Skeletal muscle tissue (tissue), 4 donors: ENCODE results near the gene OR2T35. TPM values are rescaled to one million over a fixed set of nuclear protein-coding genes. Genes with fewer than 3 reads are reported as not detected.

ENCODE experiments used
- H3K27ac ChIP-seq: one replicate; pipeline ENCODE4 v1.7.0; 2013; ENCODE audit warnings: mild to moderate bottlenecking, low read depth, low read length, inconsistent platforms
- H3K27me3 ChIP-seq, 3 donors: one replicate each; pipeline ENCODE4 v1.7.0; 2013; ENCODE audit warnings: low read length in 3 of 3; ENCODE audit not compliant: control insufficient read depth in 3 of 3, insufficient read depth in 3 of 3
- H3K36me3 ChIP-seq, 3 donors: one replicate each; pipeline ENCODE4 v1.7.0; 2013; ENCODE audit warnings: low read length in 3 of 3; ENCODE audit not compliant: control insufficient read depth in 3 of 3, insufficient read depth in 3 of 3
- H3K4me1 ChIP-seq, 3 donors: one replicate each; pipeline ENCODE4 v1.7.0; 2013; ENCODE audit warnings: low read length in 3 of 3, mild to moderate bottlenecking in 3 of 3; ENCODE audit not compliant: control insufficient read depth in 3 of 3, insufficient read depth in 3 of 3
- H3K4me3 ChIP-seq, 3 donors: one replicate each; pipeline ENCODE4 v1.7.0; 2013; ENCODE audit warnings: low read length in 3 of 3
- H3K9ac ChIP-seq, 3 donors: one replicate each; pipeline ENCODE4 v1.7.0; 2013; ENCODE audit warnings: low read length in 3 of 3, mild to moderate bottlenecking in 3 of 3, moderate library complexity in 2 of 3, low read depth in 1 of 3
- H3K9me3 ChIP-seq, 3 donors: one replicate each; pipeline ENCODE4 v1.7.0; 2013; ENCODE audit warnings: low read length in 3 of 3; ENCODE audit not compliant: control insufficient read depth in 3 of 3
- total RNA-seq: library from RNA; depleted of rRNA; stranded (reverse); fragments of >200 nt; gene quantifications from one replicate; pipeline ENCODE4 v1.2.3, GENCODE V29; 2014
- donor health status: Osteomylitis.

Gene OR2T35
- total RNA-seq, 1 donor from 2014 or later = not detected

GRCh38 chr1:248627971-248628844 is 16.9 kb downstream of the OR2T35 start:
- no peaks in the 10 kb centered on the region for H3K4me1 ChIP-seq
- no peak overlapping the region for H3K9ac ChIP-seq
- H3K4me3 ChIP-seq = no peak overlapping the region
- H3K36me3 ChIP-seq = no peaks in the 10 kb centered on the region
- no peaks in the 10 kb centered on the region for H3K27me3 ChIP-seq
- H3K27ac ChIP-seq = no peak overlapping the region
- H3K9me3 ChIP-seq = no peaks in the 10 kb centered on the region

- H3K27me3 ChIP-seq = no peaks in the 10 kb centered on the region
- no peak overlapping the region for H3K4me3 ChIP-seq
- H3K36me3 ChIP-seq = no peaks in the 10 kb centered on the region
- H3K9me3 ChIP-seq = no peaks in the 10 kb centered on the region
- H3K27ac ChIP-seq = no peak overlapping the region
- no peak overlapping the region for H3K9ac ChIP-seq
- H3K4me1 ChIP-seq = no peaks in the 10 kb centered on the region
These were observed 19.1 kb downstream of the OR2T35 start for GRCh38 chr1:248625971-248626370.

- Histone ChIP-seq H3K36me3 (no peaks in the 10 kb centered on the region), H3K27me3 (no peaks in the 10 kb centered on the region), H3K4me1 (no peaks in the 10 kb centered on the region), H3K9ac (no peak overlapping the region), H3K27ac (no peak overlapping the region), H3K4me3 (no peak overlapping the region), H3K9me3 (no peaks in the 10 kb centered on the region)
These were observed 19.9 kb downstream of the OR2T35 start for GRCh38 chr1:248625166-248625565.

- Histone ChIP-seq H3K4me3 (no peak overlapping the region), H3K27me3 (no peaks in the 10 kb centered on the region), H3K9me3 (no peaks in the 10 kb centered on the region), H3K36me3 (no peaks in the 10 kb centered on the region), H3K9ac (no peak overlapping the region), H3K27ac (no peak overlapping the region), H3K4me1 (no peaks in the 10 kb centered on the region)
These were observed 22.5 kb downstream of the OR2T35 start for GRCh38 chr1:248622570-248623001.

- no peaks in the 10 kb centered on the region for H3K9me3 ChIP-seq
- H3K4me3 ChIP-seq = no peak overlapping the region
- H3K27ac ChIP-seq = no peak overlapping the region
- no peak overlapping the region for H3K9ac ChIP-seq
- no peaks in the 10 kb centered on the region for H3K27me3 ChIP-seq
- H3K36me3 ChIP-seq = no peaks in the 10 kb centered on the region
- no peaks in the 10 kb centered on the region for H3K4me1 ChIP-seq
These were observed 23.3 kb downstream of the OR2T35 start for GRCh38 chr1:248621770-248622169.

- Histone ChIP-seq H3K4me1 (no peaks in the 10 kb centered on the region), H3K4me3 (no peak overlapping the region), H3K36me3 (no peaks in the 10 kb centered on the region), H3K27me3 (no peaks in the 10 kb centered on the region), H3K9me3 (no peaks in the 10 kb centered on the region), H3K27ac (no peak overlapping the region), H3K9ac (no peak overlapping the region)
These were observed 26.2 kb downstream of the OR2T35 start for GRCh38 chr1:248618878-248619277.

GRCh38 chr1:248618119-248618518 is 27.0 kb downstream of the OR2T35 start:
- Histone ChIP-seq H3K27ac (no peak overlapping the region), H3K4me1 (no peaks in the 10 kb centered on the region), H3K36me3 (no peaks in the 10 kb centered on the region), H3K4me3 (no peak overlapping the region), H3K27me3 (no peaks in the 10 kb centered on the region), H3K9ac (no peak overlapping the region), H3K9me3 (no peaks in the 10 kb centered on the region)

GRCh38 chr1:248613742-248614141 is 31.3 kb downstream of the OR2T35 start:
- Histone ChIP-seq H3K9ac (no peak overlapping the region), H3K36me3 (no peaks in the 10 kb centered on the region), H3K9me3 (no peaks in the 10 kb centered on the region), H3K27me3 (no peaks in the 10 kb centered on the region), H3K27ac (no peak overlapping the region), H3K4me1 (no peaks in the 10 kb centered on the region), H3K4me3 (no peak overlapping the region)

GRCh38 chr1:248611883-248612414 is 33.1 kb downstream of the OR2T35 start:
- Histone ChIP-seq H3K4me3 (no peak overlapping the region), H3K4me1 (no peaks in the 10 kb centered on the region), H3K27ac (no peak overlapping the region), H3K36me3 (no peaks in the 10 kb centered on the region), H3K9ac (no peak overlapping the region), H3K9me3 (no peaks in the 10 kb centered on the region), H3K27me3 (no peaks in the 10 kb centered on the region)

GRCh38 chr1:248610301-248610700 is 34.8 kb downstream of the OR2T35 start:
- Histone ChIP-seq H3K9ac (no peak overlapping the region), H3K27ac (no peak overlapping the region)

More at GRCh38 chr1:248610301-248610700, 34.8 kb downstream of the OR2T35 start:
- H3K4me3 ChIP-seq = no peak overlapping the region
- H3K4me1 ChIP-seq = no peaks in the 10 kb centered on the region
- H3K36me3 ChIP-seq = no peaks in the 10 kb centered on the region
- no peaks in the 10 kb centered on the region for H3K27me3 ChIP-seq
- H3K9me3 ChIP-seq = no peaks in the 10 kb centered on the region
